CD4-positive, alpha-beta T cell treated with Interleukin-17A for 4 hours (primary cell): ENCODE data around the gene CST5.
A peak's percentile ranks its signal among the peaks of the same experiment; 100 is the strongest.
"Not testable (repeated sequence)": the region's sequence is repeated elsewhere in the genome, so short reads cannot be mapped to it uniquely, and the experiment has no call there.

Experiments used
- DNase-seq: peaks from one replicate; pipeline ENCODE4 v3.0.0-alpha.2; 2020; ENCODE audit warnings: mixed read lengths

CST5 gene

GRCh38 chr20:23879328-23879798 is at the start of gene CST5:
Gene CST5, minus strand, starts transcription at chr20:23879748. Its CDS starts 72 bp downstream, at chr20:23879676.
- DNase-seq: no peak

- DNase-seq: peak; percentile 48
These were observed 49.2 kb upstream of the CST5 start for GRCh38 chr20:23928788-23929187.

GRCh38 chr20:23928353-23928752 is 48.8 kb upstream of the CST5 start:
- no peak for DNase-seq

DNA sequence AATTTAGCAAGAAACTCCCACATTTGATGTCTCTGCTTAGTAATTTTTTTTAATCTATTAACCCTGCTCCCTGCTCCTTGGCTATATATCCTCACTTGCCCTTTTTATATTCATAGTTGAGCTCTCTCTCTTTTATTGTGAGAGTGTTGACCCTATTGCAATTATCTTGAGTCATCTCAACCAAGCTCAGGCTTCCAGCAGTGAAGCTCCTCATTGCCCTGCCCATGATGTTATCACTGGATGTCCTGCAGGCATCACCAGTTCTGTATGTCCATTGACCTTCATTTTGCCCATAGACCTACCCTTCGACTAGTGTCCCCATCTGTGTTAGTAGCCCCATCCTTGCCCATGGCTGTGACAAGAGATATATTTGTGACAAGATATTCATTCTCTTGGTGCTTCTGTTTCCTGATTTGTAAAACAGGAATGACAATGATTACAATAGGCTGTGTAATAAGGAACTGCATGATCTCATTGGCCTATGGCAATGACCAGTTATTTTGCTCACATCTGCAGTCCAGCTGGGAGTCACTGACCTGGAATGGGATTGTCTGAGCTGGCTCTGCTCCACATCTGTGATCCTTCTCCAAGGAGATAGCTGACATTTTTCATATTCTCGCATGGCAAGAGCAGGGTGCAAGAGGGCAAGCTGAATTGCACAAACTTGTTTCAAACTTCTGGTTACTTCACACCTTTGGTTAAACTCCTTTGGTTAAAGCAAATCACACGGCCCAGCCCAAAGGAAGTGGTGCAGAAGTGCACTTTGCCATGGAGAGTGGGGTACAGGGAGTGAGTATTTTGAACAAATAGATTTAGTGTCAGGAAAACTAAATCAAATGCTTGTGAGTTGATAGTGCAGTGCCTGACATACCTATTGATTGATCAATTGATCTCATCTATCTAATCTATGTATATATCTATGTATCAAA is 47.7 kb upstream of the CST5 start:
- no peak for DNase-seq

DNA sequence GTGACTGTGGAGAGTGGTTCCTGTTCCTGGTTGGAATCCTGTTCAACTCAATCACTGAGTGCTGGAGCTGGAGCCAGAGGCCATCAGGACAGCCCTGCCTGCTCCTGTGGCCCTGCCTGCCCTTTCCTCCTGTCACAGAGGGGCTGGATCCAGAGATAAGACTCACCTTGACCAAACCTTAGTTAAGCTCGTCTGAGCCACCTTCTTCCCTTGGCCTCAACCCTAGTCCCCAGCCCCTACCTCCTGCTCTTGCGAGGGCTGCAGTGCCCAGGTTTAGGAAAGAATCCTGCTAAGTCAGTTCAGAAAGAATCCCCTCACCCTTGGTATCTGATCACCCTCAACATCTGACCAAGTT is 47.0 kb upstream of the CST5 start:
- DNase-seq: no peak

DNA sequence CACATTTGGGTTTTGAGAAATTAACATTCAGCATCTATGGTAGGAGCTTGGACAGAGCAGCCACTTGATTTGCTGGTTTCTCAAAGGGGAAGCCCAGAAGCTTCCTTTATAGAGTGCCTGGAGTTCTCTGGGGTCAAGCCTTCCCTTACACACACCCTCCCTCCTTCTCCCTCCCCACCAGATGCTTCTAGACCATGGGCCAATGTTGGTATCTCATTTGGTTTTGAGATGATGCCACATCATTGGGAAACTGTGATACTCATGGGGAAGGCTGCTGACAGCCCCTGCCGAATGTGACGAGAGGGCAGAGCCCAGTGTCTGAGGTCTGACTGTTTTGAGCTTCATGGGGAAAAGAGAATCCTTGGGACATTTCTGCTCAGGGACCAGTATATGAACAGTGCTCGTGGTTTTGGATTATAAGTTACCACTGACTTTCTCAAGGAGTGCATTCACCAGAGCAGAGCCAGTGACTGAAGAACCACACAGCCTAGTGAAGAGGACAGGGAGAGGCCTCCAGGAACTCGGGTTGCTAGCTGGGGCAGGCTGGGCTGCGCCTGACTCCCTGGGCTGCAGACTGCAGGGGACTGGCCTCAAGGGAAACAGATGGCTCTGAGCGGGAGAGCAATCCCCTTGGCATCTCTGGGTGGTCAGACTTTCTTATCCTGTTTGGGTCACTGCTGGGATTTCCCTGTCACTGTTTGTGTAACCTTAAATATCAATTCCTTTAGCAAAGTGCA is 46.4 kb upstream of the CST5 start:
- DNase-seq: no peak

DNA sequence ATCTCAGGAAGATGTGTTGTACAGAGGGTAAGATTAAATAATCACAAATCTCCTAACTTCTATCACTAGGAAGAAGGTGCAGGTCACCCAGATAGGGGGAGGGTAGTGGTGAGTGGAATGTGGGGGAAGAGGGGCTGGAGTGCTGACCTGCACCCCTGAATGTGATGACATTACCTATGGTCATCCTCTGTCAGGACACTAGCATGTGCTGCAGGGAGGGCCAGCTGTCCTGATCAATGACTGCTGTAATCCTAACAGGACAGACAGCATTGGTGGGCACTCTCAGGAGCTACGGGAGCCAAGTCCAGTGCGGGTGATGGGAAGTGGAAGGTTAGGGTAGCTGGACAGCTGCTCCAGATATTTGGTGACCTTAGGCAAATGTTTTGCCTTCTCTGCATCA is 45.2 kb upstream of the CST5 start:
- no peak for DNase-seq

GRCh38 chr20:23923891-23924435 is 44.4 kb upstream of the CST5 start:
- no peak for DNase-seq

DNA sequence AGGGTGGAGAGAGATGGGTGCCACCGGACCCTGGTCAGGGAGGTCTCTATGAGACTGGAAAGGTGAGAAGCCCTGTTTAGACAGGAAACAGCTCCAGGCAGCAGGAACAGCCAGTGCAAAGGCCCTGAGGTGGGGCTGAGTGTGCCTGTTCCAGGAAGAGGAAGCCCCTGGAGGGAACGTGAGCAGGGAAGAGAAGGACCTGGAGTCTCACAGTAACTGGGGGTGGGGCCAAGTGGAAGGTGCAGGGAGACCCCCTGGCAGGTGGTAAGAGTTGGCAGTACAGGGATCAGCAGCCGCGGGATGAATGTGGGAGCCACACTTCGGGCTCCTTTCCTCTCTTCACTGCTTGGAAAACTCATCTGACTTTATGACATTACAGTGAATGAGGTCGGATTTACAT is 43.8 kb upstream of the CST5 start:
- no peak for DNase-seq

DNA sequence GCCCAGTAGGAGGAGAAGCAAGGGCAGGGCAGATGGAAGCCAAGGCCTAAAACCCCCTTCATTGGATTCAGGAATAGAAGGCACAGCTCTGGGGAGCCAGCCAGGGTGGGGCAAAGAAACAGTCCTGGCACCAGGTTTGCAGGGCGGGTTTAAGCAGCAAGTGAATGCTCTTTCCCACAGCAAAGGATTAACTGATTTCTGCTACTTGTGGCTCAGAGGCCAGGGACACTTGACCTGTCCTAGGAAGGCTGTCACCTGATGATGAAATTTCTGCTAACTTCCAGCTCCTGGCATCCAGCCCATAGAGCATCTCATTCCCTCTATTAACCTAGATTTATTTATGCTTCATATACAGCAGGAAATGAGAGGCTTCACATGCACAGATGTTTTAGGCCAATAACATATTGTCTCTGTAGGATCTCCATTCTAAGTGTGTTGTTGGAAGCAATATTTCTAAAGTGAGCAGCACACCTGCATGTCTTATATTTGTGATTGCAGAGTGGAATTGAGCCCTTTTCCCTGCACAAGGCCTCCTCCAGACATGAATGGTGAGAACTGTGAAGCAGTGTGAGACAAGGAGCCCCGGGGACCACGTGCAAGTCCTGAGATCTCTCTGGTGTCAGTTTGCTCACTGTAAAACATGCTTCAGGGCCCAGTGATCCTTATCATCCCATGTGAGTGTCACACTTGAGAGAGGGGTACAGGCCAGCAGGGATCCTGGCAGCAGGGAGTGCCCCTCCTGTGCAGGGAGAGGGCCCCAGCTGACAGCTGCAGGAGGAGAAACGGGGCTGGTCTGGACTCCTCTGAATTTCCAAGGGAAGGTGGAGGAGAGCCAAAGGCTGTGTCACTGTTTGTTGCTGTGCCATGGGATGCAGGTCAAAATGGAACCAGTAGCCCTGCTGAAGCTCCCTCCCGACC is 41.1 kb upstream of the CST5 start:
- DNase-seq: no peak

DNA sequence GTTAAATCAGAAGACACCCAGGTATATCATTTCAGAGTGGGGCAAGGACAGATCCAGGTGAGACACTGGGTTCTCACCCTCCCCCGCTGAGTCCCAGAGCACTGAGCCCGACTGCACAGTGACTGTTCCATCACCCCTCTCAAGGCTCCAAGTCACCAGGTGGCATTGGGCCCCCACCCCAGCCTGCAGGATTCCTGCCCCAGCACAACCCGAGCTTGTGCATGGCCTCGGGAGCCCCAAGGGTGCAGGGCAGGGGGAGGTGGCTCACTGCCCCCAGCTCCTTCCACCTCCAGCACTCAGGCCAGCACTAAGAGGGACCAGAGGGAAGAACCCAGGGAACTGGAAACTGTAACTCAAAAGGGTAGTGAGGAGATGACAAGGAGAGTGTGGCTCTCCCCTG is 39.3 kb upstream of the CST5 start:
- no peak for DNase-seq

GRCh38 chr20:23918101-23918862 is 38.7 kb upstream of the CST5 start:
- no peak for DNase-seq

GRCh38 chr20:23917024-23917725 is 37.6 kb upstream of the CST5 start:
- DNase-seq: no peak

GRCh38 chr20:23915844-23916243 is 36.3 kb upstream of the CST5 start:
- DNase-seq: no peak

DNA sequence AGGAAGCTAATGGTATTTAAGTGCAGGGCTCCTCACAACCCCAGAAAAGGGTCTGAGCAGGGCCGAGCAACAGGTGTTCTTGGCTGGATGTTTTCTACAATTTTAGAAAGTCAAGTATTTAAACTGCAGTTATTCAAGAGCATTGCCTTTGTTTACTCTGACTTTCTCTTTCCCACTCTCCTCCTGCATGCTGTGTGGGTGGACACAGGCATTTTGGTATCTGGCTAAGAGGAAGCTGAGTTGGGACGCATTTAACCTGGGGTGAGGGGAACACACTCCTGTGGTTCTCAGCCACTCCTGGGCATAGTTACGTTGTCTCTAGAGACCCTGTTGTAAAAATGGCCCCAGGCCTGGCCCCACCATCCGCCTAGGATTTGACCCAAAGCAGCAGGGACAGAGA is 34.9 kb upstream of the CST5 start:
- not testable (repeated sequence) for DNase-seq

DNA sequence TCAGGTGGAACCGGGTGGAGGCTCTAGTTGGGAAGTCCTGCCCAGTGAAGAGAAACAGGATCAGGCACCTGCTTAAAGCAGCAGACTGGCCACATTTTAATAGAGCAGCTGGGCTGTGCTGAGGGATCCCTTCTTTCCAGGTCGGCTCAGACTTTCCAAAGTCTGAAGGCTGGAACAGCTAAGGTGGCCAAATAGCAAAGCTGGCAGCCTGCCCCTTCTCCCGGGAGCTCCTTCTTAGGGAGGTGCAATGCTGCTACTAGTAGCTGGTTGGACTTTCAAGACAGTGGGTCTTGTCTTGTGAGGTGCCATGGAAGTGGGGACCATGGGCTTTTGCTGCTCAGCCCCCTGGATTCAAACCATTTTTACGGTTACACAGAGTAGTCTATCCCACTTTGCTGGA is 30.7 kb upstream of the CST5 start:
- no peak for DNase-seq

DNA sequence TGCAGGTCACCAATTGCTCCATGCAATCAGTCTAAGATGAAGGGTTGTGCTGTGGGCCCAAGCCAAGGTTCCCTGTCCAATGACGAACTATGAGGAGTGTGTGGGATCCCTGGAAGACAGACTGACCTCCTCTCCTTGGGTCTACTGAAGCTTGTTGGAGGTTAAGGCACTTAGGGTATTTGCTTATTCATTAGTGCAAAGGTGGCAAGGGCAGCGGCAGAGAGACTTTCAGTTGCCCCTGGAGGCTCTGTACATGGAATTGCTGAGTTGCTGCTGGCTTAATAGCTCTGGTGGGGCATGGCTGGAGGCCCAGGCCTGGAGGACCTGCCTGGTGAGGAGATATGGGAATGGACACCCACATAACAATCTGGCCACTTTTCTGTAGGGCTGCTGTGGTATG is 29.8 kb upstream of the CST5 start:
- no peak for DNase-seq

DNA sequence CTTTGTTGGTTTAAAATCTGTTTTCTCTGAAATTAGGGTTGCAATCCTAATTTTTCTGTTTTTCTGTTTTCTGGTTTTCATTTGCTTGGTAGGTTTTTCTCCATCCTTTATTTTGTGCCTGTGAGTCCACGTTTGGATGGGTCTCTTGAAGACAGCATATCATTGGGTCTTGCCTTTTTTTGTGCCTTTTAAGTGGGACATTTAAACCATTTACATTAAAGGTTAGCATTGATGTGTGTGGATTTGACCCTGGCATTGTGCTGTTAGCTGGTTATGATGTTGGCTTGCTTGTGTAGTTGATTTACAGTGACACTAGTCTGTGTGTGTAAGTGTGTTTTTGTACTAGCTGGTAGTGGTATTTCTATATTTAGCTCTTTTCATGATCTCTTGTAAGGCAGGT is 28.0 kb upstream of the CST5 start:
- no peak for DNase-seq

GRCh38 chr20:23902396-23902795 is 22.8 kb upstream of the CST5 start:
- not testable (repeated sequence) for DNase-seq

GRCh38 chr20:23890867-23891266 is 11.3 kb upstream of the CST5 start:
- DNase-seq: not testable (repeated sequence)

GRCh38 chr20:23889775-23890187 is 10.2 kb upstream of the CST5 start:
- peak; percentile 64 for DNase-seq
